ENCODE data around the gene ITGA11.

Gene ITGA11

DNA sequence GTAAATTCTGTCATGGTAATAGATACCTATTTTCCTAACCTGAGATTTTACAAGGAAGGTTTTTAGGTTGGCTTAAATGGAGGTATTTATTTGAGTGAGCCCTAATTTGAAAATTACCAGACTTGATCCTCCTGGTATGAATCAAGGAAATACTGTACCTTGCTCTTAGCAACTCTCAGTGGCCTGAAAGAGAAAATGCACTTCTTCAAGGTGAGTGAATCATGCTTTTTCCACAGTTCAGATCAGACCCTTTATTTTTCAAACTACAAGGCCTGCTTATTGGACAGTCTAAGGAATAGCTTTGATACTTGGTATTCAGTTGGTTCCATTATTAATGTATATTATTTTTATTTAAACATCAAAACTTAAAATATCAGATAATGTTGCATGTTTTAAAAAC is 139.0 kb downstream of the ITGA11 start:
- no peak for DNase-seq

DNA sequence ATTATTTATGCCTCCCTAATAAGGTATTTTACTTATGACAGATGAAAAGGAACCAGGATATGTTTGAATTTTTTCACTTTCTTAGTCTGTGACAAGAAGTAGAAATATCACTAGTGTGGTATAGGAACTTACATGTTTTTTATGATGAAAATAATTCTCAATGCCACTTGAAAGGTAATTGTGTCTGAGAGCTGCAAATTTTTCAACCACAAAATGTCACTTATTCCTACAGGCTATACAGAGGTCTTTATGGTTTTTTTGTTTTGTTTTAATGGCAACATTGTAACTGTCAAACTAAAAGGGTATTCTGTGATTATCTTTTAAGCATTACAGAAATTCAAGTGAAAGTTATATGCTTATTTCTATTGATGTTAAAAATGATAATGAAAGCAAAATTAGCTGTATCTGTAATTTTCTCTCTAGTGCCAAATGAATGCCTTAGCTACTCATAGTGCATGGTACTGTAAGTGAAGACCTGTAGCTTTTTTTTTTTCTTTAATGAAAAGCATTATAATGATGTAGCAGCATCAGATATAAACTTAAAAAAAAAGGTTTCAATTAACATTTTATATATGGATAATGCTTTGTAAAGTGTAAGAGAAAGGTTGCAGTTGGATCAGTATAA is 139.7 kb downstream of the ITGA11 start:
- no peak for DNase-seq

DNA sequence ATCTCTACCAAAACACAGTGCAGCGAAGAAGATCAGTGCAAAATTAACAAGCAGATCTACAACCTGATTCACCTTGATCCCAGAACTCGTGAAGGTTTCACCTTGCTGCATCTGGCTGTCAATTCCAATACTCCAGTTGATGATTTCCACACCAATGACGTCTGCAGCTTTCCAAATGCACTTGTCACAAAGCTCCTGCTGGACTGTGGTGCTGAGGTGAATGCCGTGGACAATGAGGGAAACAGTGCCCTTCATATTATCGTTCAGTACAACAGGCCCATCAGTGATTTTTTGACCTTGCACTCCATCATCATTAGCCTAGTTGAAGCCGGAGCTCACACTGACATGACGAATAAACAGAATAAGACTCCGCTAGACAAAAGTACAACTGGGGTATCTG is 141.2 kb downstream of the ITGA11 start:
- DNase-seq, result no peak

DNA sequence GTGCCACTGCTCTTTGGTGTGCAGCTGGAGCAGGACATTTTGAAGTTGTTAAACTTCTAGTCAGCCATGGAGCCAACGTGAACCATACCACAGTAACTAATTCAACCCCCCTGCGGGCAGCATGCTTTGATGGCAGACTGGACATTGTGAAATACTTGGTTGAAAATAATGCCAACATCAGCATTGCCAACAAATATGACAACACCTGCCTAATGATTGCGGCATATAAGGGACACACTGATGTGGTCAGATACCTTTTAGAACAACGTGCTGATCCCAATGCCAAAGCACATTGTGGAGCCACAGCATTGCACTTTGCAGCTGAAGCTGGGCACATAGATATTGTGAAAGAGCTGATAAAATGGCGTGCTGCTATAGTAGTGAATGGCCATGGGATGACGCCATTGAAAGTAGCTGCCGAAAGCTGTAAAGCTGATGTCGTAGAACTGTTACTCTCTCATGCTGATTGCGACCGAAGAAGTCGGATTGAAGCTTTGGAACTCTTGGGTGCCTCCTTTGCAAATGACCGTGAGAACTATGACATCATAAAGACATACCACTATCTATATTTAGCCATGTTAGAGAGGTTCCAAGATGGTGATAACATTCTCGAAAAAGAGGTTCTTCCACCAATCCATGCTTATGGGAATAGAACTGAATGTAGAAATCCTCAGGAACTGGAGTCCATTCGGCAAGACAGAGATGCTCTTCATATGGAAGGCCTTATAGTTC is 142.2 kb downstream of the ITGA11 start:
- DNase-seq, result no peak

DNA sequence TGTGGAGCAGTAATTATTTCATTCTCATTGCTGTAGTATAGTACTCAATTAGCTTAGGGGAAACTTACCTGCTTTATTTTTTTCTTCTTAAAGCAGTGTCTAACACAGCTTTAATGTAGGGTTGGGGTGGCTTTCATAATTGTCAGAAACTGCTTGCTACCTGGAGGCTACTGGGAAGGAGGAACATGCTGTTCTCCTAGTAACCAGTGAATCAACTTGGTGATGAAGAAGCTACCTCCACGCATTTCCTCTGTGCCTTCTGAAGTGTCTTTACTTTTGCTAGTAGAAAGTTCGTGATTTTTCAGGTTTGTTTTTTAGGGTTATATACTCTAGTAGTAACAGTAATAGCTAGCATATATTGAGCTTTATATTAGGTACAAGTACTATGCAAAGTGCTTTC is 142.9 kb downstream of the ITGA11 start:
- peak in 1 of 51 donors; percentile 31 for DNase-seq

DNA sequence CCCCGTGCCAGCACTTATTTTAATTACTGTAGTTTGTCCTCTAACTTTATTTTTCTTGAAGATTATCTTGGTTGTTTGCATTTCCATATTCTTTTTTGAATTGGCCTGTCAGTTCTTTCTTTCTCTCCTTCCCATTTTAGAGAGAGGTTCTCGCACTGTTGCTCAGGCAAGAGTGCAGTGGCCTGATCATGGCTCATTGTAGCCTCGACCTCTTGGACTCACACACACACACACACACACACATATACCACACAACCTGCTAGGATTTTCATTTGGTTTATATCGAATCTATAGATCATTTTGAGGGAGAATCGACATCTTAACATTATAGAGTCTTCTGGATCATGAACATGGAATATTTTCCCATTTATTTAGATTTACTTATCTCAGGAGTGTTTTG is 145.7 kb downstream of the ITGA11 start:
- DNase-seq, result no peak

DNA sequence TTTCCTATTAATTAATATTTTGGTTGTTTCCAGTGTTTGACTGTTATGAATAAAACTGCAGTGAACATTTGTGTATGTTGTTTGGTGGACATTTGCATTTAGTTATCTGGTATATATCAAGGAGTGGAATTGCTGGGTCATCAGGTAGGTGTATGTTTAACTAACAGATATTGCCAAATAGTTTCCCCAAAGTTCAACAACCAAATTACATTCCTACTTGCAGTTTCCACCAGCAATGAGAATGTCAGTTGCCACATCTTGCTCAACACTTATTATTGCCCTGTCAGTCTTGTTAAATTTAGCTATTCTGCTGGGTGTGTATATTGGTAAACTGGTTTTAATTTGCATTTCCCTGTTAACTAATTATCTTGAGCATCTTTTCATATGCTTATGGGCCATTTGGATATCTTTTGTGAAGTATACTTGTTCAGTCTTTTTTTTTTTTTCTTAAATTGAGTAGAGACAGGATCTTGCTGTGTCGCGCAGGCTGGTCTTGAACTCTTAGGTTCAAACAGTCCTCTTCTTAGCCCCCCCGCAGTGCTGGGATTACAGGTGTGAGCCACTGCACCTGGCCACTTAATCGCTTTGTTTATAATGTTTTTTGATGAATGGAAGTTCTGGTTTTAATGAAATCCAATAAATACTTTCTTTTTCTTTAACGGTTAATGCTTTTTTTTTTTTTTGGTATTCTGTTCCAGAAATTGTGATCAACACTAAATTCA is 146.5 kb downstream of the ITGA11 start:
- no peak for DNase-seq

DNA sequence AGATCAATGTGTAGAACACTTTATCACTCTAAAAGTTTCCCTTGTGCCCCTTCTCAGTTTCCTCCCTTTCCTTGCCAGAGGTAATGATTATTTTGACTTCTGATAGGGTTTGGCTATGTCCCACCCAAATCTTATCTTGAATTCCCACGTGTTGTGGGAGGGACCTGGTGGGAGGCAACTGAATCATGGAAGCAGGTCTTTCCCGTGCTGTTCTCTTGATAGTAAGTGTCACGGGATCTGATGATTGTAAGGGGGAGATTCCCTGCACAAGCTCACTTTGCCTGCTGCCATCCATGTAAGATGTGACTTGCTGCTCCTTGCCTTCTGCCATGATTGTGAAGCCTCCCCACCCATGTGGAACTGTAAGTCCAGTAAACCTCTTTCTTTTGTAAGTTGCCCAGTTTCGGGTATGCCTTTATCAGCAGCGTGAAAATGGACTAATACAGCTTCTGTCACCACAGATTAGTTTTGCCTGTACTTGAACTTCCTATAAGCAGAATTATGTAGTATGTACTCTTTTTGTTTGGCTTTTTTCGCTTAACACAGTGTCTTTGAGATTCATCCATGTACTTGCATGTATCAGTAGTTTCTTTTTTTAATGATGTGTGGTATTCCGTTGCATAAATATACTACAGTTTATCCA is 147.2 kb downstream of the ITGA11 start:
- no peak for DNase-seq

DNA sequence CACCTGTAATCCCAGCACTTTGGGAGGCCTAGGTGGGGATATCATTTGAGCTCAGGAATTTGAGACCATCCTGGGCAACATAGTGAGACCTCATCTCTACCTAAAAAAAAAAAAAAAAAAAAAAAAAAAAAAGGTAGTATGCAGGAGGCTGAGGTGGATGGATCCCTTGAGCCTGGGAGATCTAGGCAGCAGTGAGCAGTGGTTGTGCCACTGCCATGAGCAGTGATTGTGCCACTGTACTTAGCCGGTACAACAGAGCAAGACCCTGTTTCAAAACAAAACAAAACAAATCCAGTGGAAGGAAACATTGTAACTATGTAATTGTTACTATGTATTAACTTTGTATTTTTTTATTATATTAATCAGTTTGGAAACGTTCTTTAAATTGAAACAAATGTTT is 148.6 kb downstream of the ITGA11 start:
- no peak for DNase-seq

DNA sequence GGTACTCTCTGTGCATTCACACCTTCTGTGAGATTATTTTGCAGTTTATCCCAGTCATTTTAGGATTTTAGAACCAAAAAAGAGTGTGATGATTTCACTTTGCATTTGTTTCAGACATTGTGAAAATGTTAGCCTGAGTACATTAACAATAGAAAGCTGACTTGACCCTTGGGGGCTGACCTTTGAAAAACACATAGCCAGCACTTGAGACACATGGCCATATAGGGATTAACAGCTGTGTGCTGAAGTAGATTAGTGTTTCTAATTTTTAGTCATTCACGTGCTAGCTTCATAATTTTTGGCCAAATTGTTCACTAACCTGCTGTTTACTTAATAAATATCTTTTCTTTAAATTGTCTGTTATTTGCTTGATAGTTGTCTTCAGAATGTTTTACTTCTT is 151.0 kb downstream of the ITGA11 start:
- no peak for DNase-seq

DNA sequence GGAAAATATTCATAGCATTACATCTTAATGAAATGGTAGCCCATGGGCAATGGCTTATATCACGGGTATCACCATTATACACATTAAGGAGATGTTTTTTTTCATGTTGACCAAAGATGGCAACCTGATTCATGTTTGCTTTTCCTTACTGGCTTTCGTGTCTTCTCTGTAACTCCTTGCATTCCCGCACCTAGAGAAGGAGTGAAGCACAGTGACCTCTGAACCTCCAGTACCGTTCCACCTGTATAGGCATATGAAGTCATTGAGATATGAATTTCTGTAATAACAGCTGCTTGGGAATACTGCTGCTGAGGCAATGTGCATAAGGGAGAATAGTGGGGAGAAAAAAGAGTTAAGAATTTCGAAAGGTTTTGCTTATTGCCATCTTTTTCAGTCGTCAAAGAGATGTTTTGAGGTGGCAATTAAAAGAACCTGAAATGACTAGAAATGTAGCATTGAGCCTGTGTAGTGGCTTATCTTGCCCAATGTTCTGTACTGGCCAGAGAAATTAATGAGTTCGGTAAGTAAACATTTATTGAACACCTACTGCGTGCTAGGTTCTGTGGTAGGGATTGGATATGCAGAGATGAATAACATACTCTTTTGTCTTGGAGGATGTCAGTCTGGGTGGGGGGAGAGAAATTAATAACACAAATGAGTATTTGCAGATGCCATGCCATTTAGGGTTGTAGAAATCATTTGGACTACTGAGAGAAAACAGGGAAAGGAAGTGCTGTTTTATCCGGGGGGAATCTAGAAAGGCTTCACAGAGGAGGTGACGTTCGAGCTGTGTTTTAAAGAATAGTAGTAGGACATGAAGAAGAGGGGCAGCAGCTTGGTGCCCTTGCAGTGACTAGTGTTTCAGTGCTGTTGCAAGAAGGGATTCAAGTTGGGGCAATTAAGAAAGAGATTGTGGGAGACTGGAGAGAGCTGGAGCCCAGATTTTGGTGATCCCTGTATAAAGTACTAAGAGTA is 151.9 kb downstream of the ITGA11 start:
- DNase-seq, result no peak

DNA sequence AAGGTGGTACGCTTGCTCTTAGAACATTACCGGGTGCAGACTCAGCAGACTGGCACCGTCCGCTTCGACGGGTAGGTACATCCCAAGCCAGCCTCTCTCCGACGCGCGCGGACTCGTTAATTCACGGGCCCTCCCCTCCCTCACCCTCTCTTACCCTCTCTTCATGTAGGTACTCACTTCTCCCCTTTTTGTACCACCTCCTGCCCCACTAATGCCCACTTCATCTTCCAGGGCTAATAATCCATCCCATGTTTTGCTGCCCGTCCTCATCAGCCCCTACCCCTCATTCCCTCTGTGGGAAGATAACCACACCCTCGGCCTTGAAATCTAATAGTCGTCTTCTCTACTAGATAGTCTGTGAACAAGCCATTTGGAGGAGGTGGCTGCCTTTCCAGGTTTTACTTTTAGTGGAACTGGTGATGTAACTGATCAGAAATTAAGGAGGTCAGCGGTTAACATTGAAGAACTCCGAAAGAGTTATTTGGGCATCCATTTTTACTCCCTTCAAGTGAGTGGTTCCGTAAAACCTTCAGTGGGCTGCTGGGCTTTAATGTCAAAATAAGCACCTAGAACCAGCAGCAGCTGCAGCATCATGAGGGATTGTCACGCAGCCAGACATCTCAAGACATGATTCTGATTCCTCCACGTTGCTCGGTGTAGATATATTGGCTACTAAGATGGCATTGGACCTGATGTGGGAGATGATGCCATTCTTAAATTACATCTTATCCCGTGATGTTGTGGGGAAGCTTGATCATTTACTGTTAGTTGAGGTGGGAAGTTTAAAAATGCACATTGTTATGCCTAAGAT is 153.2 kb downstream of the ITGA11 start:
- DNase-seq, result peak in 2 of 51 donors; percentile 24 to 25

DNA sequence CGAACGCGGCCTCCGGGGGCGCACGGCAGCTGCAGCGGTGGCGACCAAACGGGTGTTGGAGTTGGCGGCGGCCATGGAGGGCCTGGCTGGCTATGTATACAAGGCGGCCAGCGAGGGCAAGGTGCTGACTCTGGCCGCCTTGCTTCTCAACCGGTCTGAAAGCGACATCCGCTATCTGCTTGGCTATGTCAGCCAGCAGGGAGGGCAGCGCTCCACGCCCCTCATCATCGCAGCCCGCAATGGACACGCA is 153.7 kb downstream of the ITGA11 start:
- peak in 4 of 51 donors; percentile 58 to 64 (median 62) for DNase-seq

DNA sequence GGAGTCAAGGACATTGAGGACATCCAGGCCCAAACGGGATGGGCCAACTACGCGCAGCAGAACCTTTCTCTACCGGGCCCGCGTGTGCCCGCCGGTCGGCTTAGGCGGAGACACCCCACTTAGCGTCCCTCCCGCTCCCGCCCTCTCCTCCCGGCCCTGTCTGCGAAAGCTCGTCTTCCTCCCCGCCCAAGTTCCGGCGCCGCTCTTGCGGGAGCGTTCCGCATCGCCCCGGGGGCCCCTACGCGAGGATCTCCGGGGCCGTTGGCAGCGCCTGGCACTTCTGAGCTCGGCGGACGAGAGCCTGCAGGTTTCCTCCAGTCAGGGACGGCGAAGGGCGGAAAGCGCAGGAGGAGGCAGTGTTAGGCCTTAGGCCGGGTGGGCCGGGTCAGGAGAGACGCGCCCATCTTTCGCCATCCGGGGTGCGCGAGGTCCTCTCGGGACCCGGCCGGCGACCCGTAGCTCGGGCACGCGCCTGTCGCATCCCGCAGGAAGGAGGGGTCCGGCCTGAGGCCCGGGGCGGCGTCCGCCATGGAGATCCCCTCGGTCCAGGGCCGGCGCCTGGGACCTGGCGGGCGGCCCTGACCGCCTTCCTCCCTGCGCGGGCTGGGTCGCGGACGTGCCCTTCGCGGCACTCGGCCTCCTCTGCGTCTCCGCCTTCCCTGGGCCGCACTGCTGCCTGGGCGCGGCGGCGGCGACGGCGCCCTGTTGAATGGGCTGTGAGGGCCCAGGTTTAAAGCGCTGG is 154.2 kb downstream of the ITGA11 start, which contains the start of gene FEM1B:
Gene FEM1B (plus strand): TSS at position 143 of the 742 bp plus-strand sequence. CDS start 673 bp downstream, outside the sequence.
- DNase-seq, result peak; percentile 76 to 99 (median 91)

DNA sequence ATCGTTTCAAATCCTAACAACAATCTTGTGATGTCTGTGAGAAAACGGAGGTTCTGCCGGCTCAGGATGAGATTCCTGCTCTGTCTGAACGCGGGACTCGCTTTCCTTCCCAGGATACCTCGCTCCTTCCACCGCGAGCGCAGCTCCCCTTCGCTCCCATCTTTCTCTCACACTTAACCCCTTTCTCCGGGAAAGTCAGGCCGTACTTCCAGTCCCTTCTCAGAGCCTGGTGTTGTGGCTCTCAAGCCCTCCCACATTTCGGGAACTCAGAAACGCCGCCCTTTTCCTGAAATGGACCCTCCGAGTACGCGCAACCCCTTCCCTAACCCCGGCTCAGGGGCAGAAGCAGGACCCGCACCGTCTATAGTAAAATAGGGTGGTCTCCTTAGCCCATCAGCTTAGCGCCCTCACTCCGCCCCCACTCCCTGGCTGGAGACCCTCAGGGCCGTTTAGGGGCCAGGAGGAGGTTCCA is 154.8 kb downstream of the ITGA11 start:
- peak in 22 of 51 donors; percentile 26 to 84 (median 62) for DNase-seq

DNA sequence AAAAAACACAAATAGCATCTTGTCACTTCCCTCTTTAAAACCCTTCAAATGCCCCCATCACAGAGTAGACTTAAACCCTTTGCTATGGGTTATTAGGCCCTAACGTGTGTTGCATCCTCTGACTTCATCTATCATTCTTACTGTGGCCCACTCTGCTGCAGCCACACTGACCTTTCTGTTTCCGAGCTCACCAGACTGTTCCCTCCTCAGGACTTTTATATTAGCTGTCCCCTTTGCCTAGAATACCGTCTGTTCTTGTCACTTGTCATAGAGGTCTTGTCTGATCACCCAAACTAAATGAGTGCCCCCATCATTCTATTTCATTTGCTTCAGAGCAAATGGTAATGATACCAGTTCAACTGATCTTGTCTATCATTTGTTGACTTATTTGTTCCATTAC is 155.3 kb downstream of the ITGA11 start:
- DNase-seq, result no peak

DNA sequence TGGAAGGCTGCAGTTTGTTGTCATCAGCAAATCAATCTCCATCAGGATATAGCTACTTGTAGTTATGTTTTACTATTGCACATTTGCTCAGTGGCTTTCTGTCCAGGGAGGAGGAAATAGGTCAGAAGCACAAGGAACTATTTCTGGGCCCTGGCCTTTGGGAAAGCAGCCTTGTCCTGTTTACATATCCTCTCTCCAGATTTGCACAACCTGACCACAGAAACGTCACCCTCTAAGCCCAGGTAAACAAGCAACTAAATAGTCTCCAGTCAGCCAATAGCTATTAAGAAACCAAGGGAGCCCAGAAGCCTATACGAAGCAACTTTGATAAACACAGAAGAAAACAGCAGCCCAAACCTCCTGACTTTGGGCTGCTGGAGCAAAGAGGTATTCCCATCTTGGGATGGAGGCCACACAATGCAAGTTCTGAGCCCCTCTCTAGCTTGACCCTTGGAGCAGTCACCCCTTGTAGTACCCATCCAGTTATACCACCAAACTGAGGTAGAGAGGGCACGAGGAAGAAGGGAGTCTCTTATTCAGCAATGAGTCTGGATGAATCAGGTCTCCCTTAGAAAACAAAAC is 156.7 kb downstream of the ITGA11 start:
- no peak for DNase-seq

DNA sequence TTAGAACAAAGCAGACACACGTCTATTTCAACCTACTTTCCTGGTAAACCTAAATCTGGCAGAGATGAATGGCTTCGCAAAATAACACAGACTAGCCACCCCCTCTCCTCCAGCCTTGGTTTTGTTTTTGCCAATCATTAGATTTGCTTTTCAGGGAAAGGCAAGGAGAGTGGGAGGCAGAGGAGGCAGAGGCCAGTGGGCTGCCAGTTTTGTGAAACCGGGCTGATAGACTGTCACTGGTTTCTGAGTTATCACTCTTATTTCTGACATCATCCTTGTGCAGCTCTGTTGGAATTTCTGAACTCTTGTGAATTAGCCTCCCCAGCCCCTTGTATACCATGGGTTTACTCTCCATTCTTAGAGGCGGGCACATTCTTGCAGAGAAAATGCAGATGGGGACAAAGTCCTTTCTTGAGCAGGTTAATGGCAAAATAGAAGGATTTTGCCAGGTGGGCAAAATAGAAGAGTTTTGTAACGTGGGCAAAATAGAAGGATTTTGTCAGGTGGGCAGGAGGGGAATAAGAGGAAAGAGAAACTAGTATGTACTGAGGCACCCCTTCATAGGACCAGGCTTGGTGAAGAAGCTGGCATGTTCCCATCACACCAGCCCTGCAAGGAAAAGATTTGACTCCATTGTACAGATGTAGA is 157.6 kb downstream of the ITGA11 start:
- no peak for DNase-seq
